HEK293 (cell line): Measurements from ENCODE around the gene ARL14.

Experiments used
- CTCF ChIA-PET: fragments of 350-600 bp; formaldehyde crosslinking; extraction: SDS; loops from one replicate; lab custom pipeline; 2021; ENCODE audit warnings: antibody characterized with exemption; lab: Yijun Ruan, JAX
- POLR2A ChIA-PET: fragments of 300-600 bp; formaldehyde crosslinking; extraction: SDS; loops from one replicate; lab custom pipeline; 2020; ENCODE audit warnings: antibody characterized with exemption, inconsistent platforms; lab: Yijun Ruan, JAX
- H3K27ac ChIP-seq: fragments of 200-500 bp; sonication (Bioruptor generic); 2 replicates; pipeline ENCODE4 v1.5.1; 2014; ENCODE audit warnings: low read depth, low read length, control low read depth, inconsistent platforms; ENCODE audit errors: extremely low read depth
- H3K36me3 ChIP-seq, 2 experiments: fragments of 200-500 bp in 1 of 2; sonication (Bioruptor generic) in 1 of 2; 1 replicate in 1 of 2; 2 replicates in 1 of 2; pipeline ENCODE4 v1.5.1; 2014 to 2017; ENCODE audit warnings: inconsistent platforms in 2 of 2, low read length in 2 of 2; ENCODE audit not compliant: control insufficient read depth in 2 of 2, insufficient read depth in 1 of 2
- H3K4me1 ChIP-seq: fragments of 200-500 bp; sonication (Bioruptor generic); 2 replicates; pipeline ENCODE4 v1.5.1; 2014; ENCODE audit warnings: mild to moderate bottlenecking, low read length, inconsistent platforms; ENCODE audit not compliant: control insufficient read depth, insufficient read depth
- H3K4me3 ChIP-seq: 2 replicates; pipeline ENCODE4 v1.5.1; 2011; ENCODE audit warnings: low read depth, mild to moderate bottlenecking, control low read depth, low read length, moderate library complexity
- H3K9me3 ChIP-seq: fragments of 200-500 bp; sonication (Bioruptor generic); 2 replicates; pipeline ENCODE4 v1.5.1; 2014; ENCODE audit warnings: low read depth, low read length, inconsistent platforms; ENCODE audit not compliant: control insufficient read depth, insufficient read depth
- EGR2 ChIP-seq: fragments of 450-650 bp; formaldehyde crosslinking; IDR thresholded peaks from 2 replicates; pipeline ENCODE4 v1.5.1; 2016; ENCODE audit warnings: low read depth, missing biosample characterization, missing genetic modification characterization
- FEZF1 ChIP-seq: fragments of 450-650 bp; formaldehyde crosslinking; IDR thresholded peaks from 2 replicates; pipeline ENCODE4 v1.5.1; 2016; ENCODE audit warnings: missing biosample characterization, missing genetic modification characterization
- GLIS2 ChIP-seq: fragments of 450-650 bp; formaldehyde crosslinking; IDR thresholded peaks from 2 replicates; pipeline ENCODE4 v1.5.1; 2016; ENCODE audit warnings: missing biosample characterization, missing genetic modification characterization
- HOXD13 ChIP-seq: sonication (generic); formaldehyde crosslinking; IDR thresholded peaks from 2 replicates; pipeline ENCODE4 v1.8.0; 2022; ENCODE audit warnings: missing genetic modification reagents, borderline replicate concordance
- KLF10 ChIP-seq: fragments of 450-650 bp; IDR thresholded peaks from 2 replicates; pipeline ENCODE4 v1.5.1; 2018; ENCODE audit warnings: missing biosample characterization, mild to moderate bottlenecking, missing genetic modification characterization
- KLF16 ChIP-seq: fragments of 450-650 bp; formaldehyde crosslinking; IDR thresholded peaks from 2 replicates; pipeline ENCODE4 v1.5.1; 2017; ENCODE audit warnings: missing biosample characterization, missing genetic modification characterization
- KLF8 ChIP-seq: fragments of 450-650 bp; formaldehyde crosslinking; IDR thresholded peaks from 2 replicates; pipeline ENCODE4 v1.5.1; 2016; ENCODE audit warnings: missing biosample characterization, missing genetic modification characterization
- OSR2 ChIP-seq: fragments of 450-650 bp; formaldehyde crosslinking; IDR thresholded peaks from 2 replicates; pipeline ENCODE4 v1.5.1; 2016; ENCODE audit warnings: missing biosample characterization, missing genetic modification characterization
- RBAK ChIP-seq: fragments of 450-650 bp; formaldehyde crosslinking; IDR thresholded peaks from 2 replicates; pipeline ENCODE4 v1.5.1; 2016; ENCODE audit warnings: missing biosample characterization, missing genetic modification characterization
- ZBTB1 ChIP-seq: fragments of 450-650 bp; formaldehyde crosslinking; IDR thresholded peaks from 2 replicates; pipeline ENCODE4 v1.5.1; 2016; ENCODE audit warnings: missing biosample characterization, missing genetic modification characterization
- ZBTB20 ChIP-seq: fragments of 450-650 bp; formaldehyde crosslinking; IDR thresholded peaks from 2 replicates; pipeline ENCODE4 v1.5.1; 2016; ENCODE audit warnings: missing biosample characterization, missing genetic modification characterization
- ZNF140 ChIP-seq: fragments of 450-650 bp; formaldehyde crosslinking; IDR thresholded peaks from 2 replicates; pipeline ENCODE4 v1.5.1; 2016; ENCODE audit warnings: missing biosample characterization, missing genetic modification characterization
- ZNF174 ChIP-seq: fragments of 450-650 bp; formaldehyde crosslinking; IDR thresholded peaks from 2 replicates; pipeline ENCODE4 v1.5.0; 2017; ENCODE audit warnings: missing biosample characterization, mild to moderate bottlenecking, missing genetic modification characterization
- ZNF211 ChIP-seq: fragments of 450-650 bp; formaldehyde crosslinking; IDR thresholded peaks from 2 replicates; pipeline ENCODE4 v1.5.1; 2016; ENCODE audit warnings: low read depth, missing biosample characterization, missing genetic modification characterization
- ZNF266 ChIP-seq: fragments of 450-650 bp; formaldehyde crosslinking; IDR thresholded peaks from 2 replicates; pipeline ENCODE4 v1.5.1; 2016; ENCODE audit warnings: missing biosample characterization, missing genetic modification characterization, low read depth
- ZNF394 ChIP-seq: fragments of 450-650 bp; formaldehyde crosslinking; IDR thresholded peaks from 2 replicates; pipeline ENCODE4 v1.5.1; 2016; ENCODE audit warnings: missing biosample characterization, missing genetic modification characterization, mild to moderate bottlenecking, moderate library complexity, borderline replicate concordance
- ZNF473 ChIP-seq: fragments of 450-650 bp; formaldehyde crosslinking; IDR thresholded peaks from 2 replicates; pipeline ENCODE4 v1.5.1; 2017; ENCODE audit warnings: missing biosample characterization, missing genetic modification characterization
- ZNF561 ChIP-seq: fragments of 450-650 bp; IDR thresholded peaks from 2 replicates; pipeline ENCODE4 v1.5.1; 2018; ENCODE audit warnings: missing biosample characterization, missing genetic modification characterization, borderline replicate concordance
- ZNF629 ChIP-seq: fragments of 450-650 bp; formaldehyde crosslinking; IDR thresholded peaks from 2 replicates; pipeline ENCODE4 v1.5.1; 2017; ENCODE audit warnings: missing biosample characterization, missing genetic modification characterization
- ZNF670 ChIP-seq: fragments of 450-650 bp; formaldehyde crosslinking; IDR thresholded peaks from 2 replicates; pipeline ENCODE4 v1.5.1; 2016; ENCODE audit warnings: missing biosample characterization, missing genetic modification characterization, low read depth
- ZNF768 ChIP-seq: fragments of 450-650 bp; formaldehyde crosslinking; IDR thresholded peaks from 2 replicates; pipeline ENCODE4 v1.5.1; 2018; ENCODE audit warnings: missing biosample characterization, mild to moderate bottlenecking, missing genetic modification characterization
- TF ChIP-seq, protein P1 (sequence below): fragments of 450-650 bp; formaldehyde crosslinking; IDR thresholded peaks from 2 replicates; pipeline ENCODE4 v1.5.1; 2017; ENCODE audit warnings: missing biosample characterization, missing genetic modification characterization
- TF ChIP-seq, protein P2 (sequence below): fragments of 450-650 bp; formaldehyde crosslinking; IDR thresholded peaks from 2 replicates; pipeline ENCODE4 v1.5.1; 2016; ENCODE audit warnings: missing biosample characterization, missing genetic modification characterization
- TF ChIP-seq, protein P3 (sequence below): fragments of 450-650 bp; formaldehyde crosslinking; IDR thresholded peaks from 2 replicates; pipeline ENCODE4 v1.5.1; 2016; ENCODE audit warnings: missing biosample characterization, missing genetic modification characterization, low read depth
- TF ChIP-seq, protein P4 (sequence below): fragments of 450-650 bp; formaldehyde crosslinking; IDR thresholded peaks from 2 replicates; pipeline ENCODE4 v1.5.1; 2016; ENCODE audit warnings: missing biosample characterization, missing genetic modification characterization
- TF ChIP-seq, protein P5 (sequence below): fragments of 450-650 bp; formaldehyde crosslinking; IDR thresholded peaks from 2 replicates; pipeline ENCODE4 v1.5.1; 2017; ENCODE audit warnings: missing biosample characterization, mild to moderate bottlenecking, missing genetic modification characterization, moderate library complexity

Gene ARL14

DNA sequence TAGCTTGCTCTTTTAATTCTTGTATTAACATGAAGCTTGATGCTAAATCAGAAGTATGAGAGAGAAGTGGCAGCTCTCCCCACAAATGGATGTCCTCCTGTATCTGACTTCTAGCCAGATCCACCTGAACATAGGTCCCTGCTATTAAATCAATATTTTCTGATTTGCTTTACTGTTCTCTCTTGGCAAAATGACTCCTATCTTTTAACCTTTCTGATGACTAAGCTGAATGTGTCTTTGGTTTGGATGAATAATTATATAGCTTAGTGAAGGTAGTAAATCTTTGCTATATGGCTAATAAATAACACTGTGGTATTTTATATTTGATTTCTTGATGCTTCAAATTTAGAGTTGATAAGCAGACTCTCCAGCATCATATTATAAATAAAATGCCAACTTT is 28.3 kb upstream of the ARL14 start (continued):
- TF ChIP-seq, protein P1, sequence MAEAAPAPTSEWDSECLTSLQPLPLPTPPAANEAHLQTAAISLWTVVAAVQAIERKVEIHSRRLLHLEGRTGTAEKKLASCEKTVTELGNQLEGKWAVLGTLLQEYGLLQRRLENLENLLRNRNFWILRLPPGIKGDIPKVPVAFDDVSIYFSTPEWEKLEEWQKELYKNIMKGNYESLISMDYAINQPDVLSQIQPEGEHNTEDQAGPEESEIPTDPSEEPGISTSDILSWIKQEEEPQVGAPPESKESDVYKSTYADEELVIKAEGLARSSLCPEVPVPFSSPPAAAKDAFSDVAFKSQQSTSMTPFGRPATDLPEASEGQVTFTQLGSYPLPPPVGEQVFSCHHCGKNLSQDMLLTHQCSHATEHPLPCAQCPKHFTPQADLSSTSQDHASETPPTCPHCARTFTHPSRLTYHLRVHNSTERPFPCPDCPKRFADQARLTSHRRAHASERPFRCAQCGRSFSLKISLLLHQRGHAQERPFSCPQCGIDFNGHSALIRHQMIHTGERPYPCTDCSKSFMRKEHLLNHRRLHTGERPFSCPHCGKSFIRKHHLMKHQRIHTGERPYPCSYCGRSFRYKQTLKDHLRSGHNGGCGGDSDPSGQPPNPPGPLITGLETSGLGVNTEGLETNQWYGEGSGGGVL = no peak
- no peak for TF ChIP-seq GLIS2 (tag by site-specific recombination)
- no peak for TF ChIP-seq HOXD13 (CRISPR knock-in tag)
- no peak for TF ChIP-seq ZNF561 (tag by site-specific recombination)
- no peak for TF ChIP-seq ZNF174
- no peak for TF ChIP-seq ZNF394 (tag by site-specific recombination)
- TF ChIP-seq KLF8 (tag by site-specific recombination) = no peak
- no peak for TF ChIP-seq EGR2 (tag by site-specific recombination)
- no peak for TF ChIP-seq ZNF211 (tag by site-specific recombination)
- TF ChIP-seq ZNF629 (tag by site-specific recombination) = no peak
- TF ChIP-seq ZBTB1 (tag by site-specific recombination) = no peak
- no peak for TF ChIP-seq ZNF473 (tag by site-specific recombination)

DNA sequence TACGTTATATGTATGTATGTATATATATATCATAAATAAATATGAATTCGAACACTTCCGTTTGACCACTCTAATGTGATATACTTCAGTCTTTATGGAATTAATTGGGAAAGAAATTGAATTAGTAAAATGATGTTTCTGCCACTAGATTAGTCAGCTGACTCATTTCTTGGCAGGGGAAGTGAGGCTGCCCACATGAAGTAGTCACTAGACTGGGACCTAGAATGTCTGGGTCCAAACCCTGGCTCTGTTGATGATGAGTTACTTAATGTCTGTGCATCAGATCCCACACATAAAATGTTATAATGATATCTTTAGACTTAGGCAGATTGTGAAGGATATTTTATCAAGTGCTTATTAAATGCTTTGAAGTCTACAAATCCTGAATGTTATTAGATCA is 27.4 kb upstream of the ARL14 start:
- Histone ChIP-seq H3K9me3 (no peaks in the 10 kb centered on the region), H3K27ac (no peak overlapping the region), H3K36me3 (no peaks in the 10 kb centered on the region), H3K4me1 (no peaks in the 10 kb centered on the region), H3K4me3 (no peak overlapping the region)
- CTCF ChIA-PET = no interaction called here
- POLR2A ChIA-PET = no interaction called here
- no peak for TF ChIP-seq KLF16 (tag by site-specific recombination)
- no peak for TF ChIP-seq ZBTB20 (tag by site-specific recombination)
- no peak for TF ChIP-seq ZNF768 (tag by site-specific recombination)
- TF ChIP-seq, protein P2, sequence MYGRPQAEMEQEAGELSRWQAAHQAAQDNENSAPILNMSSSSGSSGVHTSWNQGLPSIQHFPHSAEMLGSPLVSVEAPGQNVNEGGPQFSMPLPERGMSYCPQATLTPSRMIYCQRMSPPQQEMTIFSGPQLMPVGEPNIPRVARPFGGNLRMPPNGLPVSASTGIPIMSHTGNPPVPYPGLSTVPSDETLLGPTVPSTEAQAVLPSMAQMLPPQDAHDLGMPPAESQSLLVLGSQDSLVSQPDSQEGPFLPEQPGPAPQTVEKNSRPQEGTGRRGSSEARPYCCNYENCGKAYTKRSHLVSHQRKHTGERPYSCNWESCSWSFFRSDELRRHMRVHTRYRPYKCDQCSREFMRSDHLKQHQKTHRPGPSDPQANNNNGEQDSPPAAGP (tag by site-specific recombination) = no peak
- no peak for TF ChIP-seq KLF10 (tag by site-specific recombination)
- TF ChIP-seq ZNF140 (tag by site-specific recombination) = no peak
- no peak for TF ChIP-seq ZNF211 (tag by site-specific recombination)
- no peak for TF ChIP-seq ZNF266
- TF ChIP-seq RBAK (tag by site-specific recombination) = no peak
- no peak for TF ChIP-seq ZNF670 (tag by site-specific recombination)
- no peak for TF ChIP-seq FEZF1
- TF ChIP-seq, protein P3, sequence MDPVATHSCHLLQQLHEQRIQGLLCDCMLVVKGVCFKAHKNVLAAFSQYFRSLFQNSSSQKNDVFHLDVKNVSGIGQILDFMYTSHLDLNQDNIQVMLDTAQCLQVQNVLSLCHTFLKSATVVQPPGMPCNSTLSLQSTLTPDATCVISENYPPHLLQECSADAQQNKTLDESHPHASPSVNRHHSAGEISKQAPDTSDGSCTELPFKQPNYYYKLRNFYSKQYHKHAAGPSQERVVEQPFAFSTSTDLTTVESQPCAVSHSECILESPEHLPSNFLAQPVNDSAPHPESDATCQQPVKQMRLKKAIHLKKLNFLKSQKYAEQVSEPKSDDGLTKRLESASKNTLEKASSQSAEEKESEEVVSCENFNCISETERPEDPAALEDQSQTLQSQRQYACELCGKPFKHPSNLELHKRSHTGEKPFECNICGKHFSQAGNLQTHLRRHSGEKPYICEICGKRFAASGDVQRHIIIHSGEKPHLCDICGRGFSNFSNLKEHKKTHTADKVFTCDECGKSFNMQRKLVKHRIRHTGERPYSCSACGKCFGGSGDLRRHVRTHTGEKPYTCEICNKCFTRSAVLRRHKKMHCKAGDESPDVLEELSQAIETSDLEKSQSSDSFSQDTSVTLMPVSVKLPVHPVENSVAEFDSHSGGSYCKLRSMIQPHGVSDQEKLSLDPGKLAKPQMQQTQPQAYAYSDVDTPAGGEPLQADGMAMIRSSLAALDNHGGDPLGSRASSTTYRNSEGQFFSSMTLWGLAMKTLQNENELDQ (tag by site-specific recombination) = no peak
- TF ChIP-seq OSR2 (tag by site-specific recombination) = no peak
- TF ChIP-seq, protein P4, sequence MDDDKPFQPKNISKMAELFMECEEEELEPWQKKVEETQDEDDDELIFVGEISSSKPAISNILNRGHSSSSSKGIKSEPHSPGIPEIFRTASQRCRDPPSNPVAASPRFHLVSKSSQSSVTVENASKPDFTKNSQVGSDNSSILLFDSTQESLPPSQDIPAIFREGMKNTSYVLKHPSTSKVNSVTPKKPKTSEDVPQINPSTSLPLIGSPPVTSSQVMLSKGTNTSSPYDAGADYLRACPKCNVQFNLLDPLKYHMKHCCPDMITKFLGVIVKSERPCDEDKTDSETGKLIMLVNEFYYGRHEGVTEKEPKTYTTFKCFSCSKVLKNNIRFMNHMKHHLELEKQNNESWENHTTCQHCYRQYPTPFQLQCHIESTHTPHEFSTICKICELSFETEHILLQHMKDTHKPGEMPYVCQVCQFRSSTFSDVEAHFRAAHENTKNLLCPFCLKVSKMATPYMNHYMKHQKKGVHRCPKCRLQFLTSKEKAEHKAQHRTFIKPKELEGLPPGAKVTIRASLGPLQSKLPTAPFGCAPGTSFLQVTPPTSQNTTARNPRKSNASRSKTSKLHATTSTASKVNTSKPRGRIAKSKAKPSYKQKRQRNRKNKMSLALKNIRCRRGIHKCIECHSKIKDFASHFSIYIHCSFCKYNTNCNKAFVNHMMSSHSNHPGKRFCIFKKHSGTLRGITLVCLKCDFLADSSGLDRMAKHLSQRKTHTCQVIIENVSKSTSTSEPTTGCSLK (tag by site-specific recombination) = no peak
- TF ChIP-seq, protein P5, sequence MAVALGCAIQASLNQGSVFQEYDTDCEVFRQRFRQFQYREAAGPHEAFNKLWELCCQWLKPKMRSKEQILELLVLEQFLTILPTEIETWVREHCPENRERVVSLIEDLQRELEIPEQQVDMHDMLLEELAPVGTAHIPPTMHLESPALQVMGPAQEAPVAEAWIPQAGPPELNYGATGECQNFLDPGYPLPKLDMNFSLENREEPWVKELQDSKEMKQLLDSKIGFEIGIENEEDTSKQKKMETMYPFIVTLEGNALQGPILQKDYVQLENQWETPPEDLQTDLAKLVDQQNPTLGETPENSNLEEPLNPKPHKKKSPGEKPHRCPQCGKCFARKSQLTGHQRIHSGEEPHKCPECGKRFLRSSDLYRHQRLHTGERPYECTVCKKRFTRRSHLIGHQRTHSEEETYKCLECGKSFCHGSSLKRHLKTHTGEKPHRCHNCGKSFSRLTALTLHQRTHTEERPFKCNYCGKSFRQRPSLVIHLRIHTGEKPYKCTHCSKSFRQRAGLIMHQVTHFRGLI (tag by site-specific recombination) = no peak
